Calu3 (cell line): Measurements from ENCODE around the gene PPP2R3B. TPM values are rescaled to one million over a fixed set of nuclear protein-coding genes. Genes with fewer than 3 reads are reported as not detected.

Experiments
- BruUV-seq: library from RNA; stranded (reverse); fragments of 400-500 nt; replicated peaks from 2 replicates; lab custom pipeline; 2021; lab: Mats Ljungman, UMichigan
- CTCF ChIA-PET: fragments of 300-600 bp; sonication (Branson Sonifier 250); formaldehyde crosslinking; loops from one replicate; lab custom pipeline; 2022; ENCODE audit warnings: antibody characterized with exemption; lab: Charles Lee
- DNase-seq: peaks from one replicate; pipeline ENCODE4 v3.0.0; 2022
- H3K27ac Mint-ChIP-seq: one replicate; pipeline ENCODE4 v1.8.0; 2022; ENCODE audit warnings: mixed read lengths; ENCODE audit not compliant: unreplicated experiment
- H3K27me3 Mint-ChIP-seq: one replicate; pipeline ENCODE4 v1.8.0; 2022; ENCODE audit warnings: mixed read lengths; ENCODE audit not compliant: unreplicated experiment
- H3K36me3 Mint-ChIP-seq: one replicate; pipeline ENCODE4 v1.8.0; 2022; ENCODE audit warnings: mild to moderate bottlenecking, moderate library complexity, mixed read lengths; ENCODE audit not compliant: insufficient read depth, unreplicated experiment
- H3K4me1 Mint-ChIP-seq: one replicate; pipeline ENCODE4 v1.8.0; 2022; ENCODE audit warnings: mild to moderate bottlenecking, low read depth, mixed read lengths; ENCODE audit not compliant: unreplicated experiment
- H3K4me3 Mint-ChIP-seq: one replicate; pipeline ENCODE4 v1.8.0; 2022; ENCODE audit warnings: mild to moderate bottlenecking, low read depth, moderate library complexity, mixed read lengths; ENCODE audit not compliant: unreplicated experiment
- H3K9me3 Mint-ChIP-seq: one replicate; pipeline ENCODE4 v1.8.0; 2022; ENCODE audit warnings: low read depth, mixed read lengths; ENCODE audit not compliant: unreplicated experiment
- CTCF ChIP-seq: fragments of 200-600 bp; IDR thresholded peaks from one replicate; pipeline ENCODE4 v1.8.0; 2022; ENCODE audit warnings: antibody characterized with exemption; ENCODE audit not compliant: unreplicated experiment
- intact Hi-C: fragments of 100-400 bp; cut with micrococcal nuclease; formaldehyde crosslinking; loops from one replicate; pipeline ENCODE4 v1.10.0; 2022; ENCODE audit not compliant: unreplicated experiment
- total RNA-seq: library from RNA; stranded (reverse); gene quantifications from 2 replicates; pipeline ENCODE4 v1.2.3, GENCODE V29; 2022

The PPP2R3B gene
- total RNA-seq, 1 experiment from 2014 or later: 25.4 TPM

DNA sequence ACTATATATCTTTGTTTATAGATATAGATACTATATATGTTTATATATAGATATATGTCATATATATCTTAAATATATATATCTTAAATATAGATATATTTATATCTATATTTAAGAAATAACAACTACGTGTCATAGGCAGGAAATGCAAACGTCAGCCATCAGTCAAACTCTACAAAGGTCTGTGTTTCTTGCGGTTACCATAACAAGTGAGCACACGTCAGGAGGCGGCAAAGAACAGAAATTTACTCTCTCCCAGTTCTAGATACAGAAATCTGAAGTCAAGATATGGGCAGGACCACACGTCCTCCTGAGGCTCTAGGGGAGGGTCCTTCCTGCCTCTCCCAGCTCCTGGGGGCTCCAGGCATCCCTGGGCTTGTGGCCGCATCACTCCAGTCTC, 99.0 kb downstream of the PPP2R3B start:
- no peak overlapping the region for H3K27ac Mint-ChIP-seq
- H3K9me3 Mint-ChIP-seq: no peaks in the 10 kb centered on the region
- H3K27me3 Mint-ChIP-seq: no peaks in the 10 kb centered on the region
- intact Hi-C loops: no loop called here
- DNase-seq: no peak
- CTCF ChIA-PET: no interaction called here
- peaks cover 19% of the 10 kb centered on the region for H3K36me3 Mint-ChIP-seq
- no peaks in the 10 kb centered on the region for H3K4me1 Mint-ChIP-seq
- no peak for TF ChIP-seq CTCF
- BruUV-seq: no TSS peak
- H3K4me3 Mint-ChIP-seq: no peak overlapping the region

- no peak for DNase-seq
- Mint-ChIP-seq H3K27ac (no peak overlapping the region), H3K4me1 (no peaks in the 10 kb centered on the region), H3K9me3 (no peaks in the 10 kb centered on the region), H3K27me3 (no peaks in the 10 kb centered on the region), H3K36me3 (peaks cover 7% of the 10 kb centered on the region), H3K4me3 (no peak overlapping the region)
- TF ChIP-seq CTCF: no peak
- intact Hi-C loops: no loop called here
- CTCF ChIA-PET: no interaction called here
- BruUV-seq: no TSS peak
Observed at GRCh38 chrX:285076-285677, 101.5 kb downstream of the PPP2R3B start.

Other genes starting within 250 kb of the PPP2R3B start
- 19.1 and 23.2 TPM in 2 replicates for gene PLCXD1, start 105.5 kb downstream of the PPP2R3B start, total RNA-seq
- gene GTPBP6, start 68.1 kb downstream of the PPP2R3B start, total RNA-seq: 30.2 and 32.9 TPM in 2 replicates
- not detected in 2 replicates for gene SHOX, start 243.9 kb upstream of the PPP2R3B start, total RNA-seq